Measurements from ENCODE around the gene OR2AT4.

Gene OR2AT4

DNA sequence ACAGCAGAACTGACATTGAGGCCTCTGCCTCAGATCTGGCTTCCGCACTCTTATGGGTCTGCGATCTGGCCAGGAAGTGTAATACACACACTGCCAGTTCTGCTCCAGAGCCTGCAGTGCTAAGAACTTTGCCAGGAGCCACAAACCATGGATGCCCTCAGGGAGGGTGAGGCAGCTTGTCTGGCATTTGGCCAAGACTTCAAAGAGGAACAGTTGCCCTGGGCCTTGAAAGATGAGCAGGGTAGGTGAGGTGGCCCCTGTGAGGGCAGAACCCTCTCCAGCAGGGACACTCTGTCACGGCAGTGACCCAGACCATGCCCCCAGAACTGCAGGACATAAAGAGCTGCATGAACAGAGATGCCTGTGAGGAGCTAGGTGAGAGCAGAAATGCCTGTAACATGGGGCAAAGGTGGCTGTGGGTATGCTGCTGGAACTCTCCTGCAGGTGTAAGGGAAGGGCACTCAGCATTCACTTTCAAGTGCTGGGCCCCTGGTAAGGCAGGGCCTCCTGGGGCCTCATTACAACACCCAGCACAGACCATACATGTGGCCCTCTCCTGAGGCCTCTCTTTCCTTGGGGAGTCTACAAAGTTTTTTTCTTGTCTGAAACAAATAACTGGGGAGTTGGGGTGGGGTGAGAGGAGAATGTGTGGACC lies 60.6 kb downstream of the OR2AT4 start:
- no peak overlapping the region for H3K4me3 ChIP-seq (ENCODE audit: low read length)
- TF ChIP-seq, protein P1, sequence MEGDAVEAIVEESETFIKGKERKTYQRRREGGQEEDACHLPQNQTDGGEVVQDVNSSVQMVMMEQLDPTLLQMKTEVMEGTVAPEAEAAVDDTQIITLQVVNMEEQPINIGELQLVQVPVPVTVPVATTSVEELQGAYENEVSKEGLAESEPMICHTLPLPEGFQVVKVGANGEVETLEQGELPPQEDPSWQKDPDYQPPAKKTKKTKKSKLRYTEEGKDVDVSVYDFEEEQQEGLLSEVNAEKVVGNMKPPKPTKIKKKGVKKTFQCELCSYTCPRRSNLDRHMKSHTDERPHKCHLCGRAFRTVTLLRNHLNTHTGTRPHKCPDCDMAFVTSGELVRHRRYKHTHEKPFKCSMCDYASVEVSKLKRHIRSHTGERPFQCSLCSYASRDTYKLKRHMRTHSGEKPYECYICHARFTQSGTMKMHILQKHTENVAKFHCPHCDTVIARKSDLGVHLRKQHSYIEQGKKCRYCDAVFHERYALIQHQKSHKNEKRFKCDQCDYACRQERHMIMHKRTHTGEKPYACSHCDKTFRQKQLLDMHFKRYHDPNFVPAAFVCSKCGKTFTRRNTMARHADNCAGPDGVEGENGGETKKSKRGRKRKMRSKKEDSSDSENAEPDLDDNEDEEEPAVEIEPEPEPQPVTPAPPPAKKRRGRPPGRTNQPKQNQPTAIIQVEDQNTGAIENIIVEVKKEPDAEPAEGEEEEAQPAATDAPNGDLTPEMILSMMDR (conservative IDR thresholded peaks at IDR 0.05; ENCODE audit: low read depth, low read length) = no peak
- DNase-seq (ENCODE audit: low read depth) = no peak

DNA sequence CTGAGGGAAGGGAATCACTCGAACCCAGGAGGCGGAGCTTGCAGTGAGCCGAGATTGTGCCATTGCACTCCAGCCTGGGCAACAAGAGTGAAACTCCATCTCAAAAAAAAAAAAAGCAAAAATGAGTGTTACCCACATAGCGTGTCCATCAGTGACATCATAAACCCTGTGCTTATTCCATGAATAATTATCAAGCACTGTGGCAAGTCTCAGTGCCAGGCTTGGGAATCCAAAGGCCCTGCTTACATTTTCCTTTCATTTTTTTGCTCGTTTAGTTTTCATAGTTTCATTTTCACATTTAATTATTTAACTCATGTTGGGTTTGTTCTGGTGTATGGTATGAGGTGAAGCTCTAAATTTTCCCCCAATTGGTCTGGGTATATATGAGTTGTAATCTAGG lies 61.4 kb downstream of the OR2AT4 start:
- TF ChIP-seq, protein P1 (conservative IDR thresholded peaks at IDR 0.05; ENCODE audit: low read depth, low read length) = no peak
- DNase-seq (ENCODE audit: low read depth) = no peak
- H3K4me3 ChIP-seq (ENCODE audit: low read length) = no peak overlapping the region

DNA sequence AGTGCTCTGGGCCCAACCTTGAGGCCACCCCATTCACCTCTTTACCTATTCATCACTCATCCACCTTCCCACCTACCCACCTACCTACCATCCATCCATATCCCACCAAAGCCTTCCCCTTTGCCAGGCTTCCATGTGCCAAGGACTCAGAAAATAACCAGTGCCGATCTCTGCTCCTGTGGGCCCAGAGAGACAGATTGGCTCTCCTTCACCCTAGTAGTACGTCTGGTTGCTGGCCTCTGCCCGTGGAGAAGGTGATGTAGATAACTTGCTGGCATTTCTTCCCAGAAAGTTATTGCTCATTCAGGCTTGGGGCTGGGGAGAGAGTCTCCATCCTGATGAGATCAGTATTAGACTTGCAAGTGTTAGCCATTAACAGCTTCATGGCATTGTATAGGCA lies 62.8 kb downstream of the OR2AT4 start:
- no peak overlapping the region for H3K4me3 ChIP-seq (ENCODE audit: low read length)
- no peak for DNase-seq (ENCODE audit: low read depth)
- TF ChIP-seq, protein P1 (conservative IDR thresholded peaks at IDR 0.05; ENCODE audit: low read depth, low read length) = no peak

DNA sequence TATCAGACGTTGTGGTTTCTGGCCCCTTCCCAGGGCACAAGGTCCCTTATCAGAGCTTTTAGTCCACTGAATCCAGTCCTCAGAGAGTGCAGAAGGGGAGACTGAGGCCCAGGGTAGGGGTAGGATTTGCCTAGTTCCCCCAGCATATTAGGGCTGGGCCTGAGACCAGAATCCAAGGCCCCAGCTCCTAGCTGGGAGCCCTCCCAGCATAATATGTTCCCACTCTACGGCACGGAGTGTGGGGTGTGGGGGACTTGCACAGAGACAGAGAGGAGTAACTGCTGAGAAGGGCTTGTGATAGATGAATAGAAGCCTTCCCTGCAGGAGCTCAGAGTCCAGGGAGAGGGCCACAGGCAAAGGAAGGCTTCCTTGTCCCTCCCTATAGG lies 64.1 kb downstream of the OR2AT4 start:
- TF ChIP-seq, protein P1 (conservative IDR thresholded peaks at IDR 0.05; ENCODE audit: low read depth, low read length) = no peak
- no peak overlapping the region for H3K4me3 ChIP-seq (ENCODE audit: low read length)
- no peak for DNase-seq (ENCODE audit: low read depth)

DNA sequence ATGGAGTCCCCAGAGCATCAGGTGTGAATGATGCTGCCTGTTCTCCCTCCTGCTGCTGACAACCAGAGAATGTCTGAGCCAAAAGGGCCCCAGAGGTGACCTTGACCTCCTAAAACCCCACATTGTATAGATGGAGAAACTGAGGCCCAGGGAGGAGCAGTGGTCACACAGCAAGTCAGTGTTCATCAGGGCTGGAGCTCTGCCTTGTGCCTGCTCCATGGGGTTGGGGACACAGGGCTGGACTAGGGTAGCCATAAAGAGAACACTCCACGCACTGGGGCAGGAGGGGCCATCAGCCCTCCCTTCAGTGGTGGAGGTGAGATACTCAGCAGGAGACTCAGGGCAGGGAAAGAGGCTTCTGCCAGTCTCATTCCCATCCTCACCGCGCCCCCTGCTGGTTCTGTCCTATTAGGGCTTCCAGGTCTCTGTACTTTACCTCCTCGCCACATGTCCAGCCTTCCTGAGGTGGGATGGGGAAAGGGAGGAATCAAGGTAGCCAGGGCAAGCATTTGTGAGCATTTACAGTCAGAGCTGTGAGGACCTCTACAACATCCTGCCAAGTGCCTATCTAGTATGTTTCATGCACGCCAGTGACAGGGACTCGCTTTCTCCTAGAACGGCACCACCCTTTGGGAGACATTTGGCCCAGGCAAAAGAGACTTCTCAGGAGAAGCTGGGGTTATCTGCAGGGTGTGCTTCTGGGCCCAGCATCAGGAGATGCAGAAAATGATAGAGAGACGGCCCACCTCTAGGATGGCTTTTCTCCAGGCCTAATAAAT lies 64.7 kb downstream of the OR2AT4 start:
- H3K4me3 ChIP-seq (ENCODE audit: low read length) = no peak overlapping the region
- TF ChIP-seq, protein P1 (conservative IDR thresholded peaks at IDR 0.05; ENCODE audit: low read depth, low read length) = peak; percentile 88
- no peak for DNase-seq (ENCODE audit: low read depth)
